Measurements from ENCODE around the gene CHD3.

The CHD3 gene

DNA sequence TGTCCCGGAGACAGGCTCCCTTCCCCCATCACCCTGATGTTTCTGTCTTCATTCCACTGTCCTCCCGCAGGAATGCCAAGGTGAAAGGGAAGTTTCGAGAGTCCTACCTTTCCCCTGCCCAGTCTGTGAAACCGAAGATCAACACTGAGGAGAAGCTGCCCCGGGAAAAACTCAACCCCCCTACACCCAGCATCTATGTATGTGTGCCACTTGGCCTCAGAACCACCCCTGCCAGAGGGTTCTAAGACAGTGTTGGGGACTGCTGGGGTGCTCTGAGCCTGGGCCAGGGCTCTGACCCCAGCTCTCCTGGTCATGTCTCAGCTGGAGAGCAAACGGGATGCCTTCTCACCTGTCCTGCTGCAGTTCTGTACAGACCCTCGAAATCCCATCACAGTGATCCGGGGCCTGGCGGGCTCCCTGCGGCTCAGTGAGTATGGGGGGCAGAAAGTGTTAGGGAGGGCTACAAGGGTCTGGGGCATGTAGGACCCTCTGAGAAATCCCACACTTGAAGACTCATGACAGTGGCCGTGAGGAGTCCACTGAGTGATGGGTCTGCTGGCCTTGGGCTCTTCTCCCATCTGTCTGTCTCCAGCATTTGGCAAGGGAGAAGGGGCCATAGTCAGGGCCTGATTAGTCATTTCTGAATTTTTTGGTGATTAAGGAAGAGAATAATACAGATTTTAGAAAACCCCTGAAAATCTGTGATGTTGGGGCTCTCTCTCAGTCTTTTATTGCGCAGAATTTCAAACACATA lies 38.7 kb upstream of the CHD3 start:
- in situ Hi-C loops (cut with MboI; ENCODE audit: low pct_unique_long_range_greater_than_20kb, low sequenced_read_pairs, unreplicated experiment): no loop called here
- no peak for TF ChIP-seq CTCF (IDR thresholded peaks at IDR 0.05; ENCODE audit: extremely low read depth, insufficient read depth, missing control alignments)

DNA sequence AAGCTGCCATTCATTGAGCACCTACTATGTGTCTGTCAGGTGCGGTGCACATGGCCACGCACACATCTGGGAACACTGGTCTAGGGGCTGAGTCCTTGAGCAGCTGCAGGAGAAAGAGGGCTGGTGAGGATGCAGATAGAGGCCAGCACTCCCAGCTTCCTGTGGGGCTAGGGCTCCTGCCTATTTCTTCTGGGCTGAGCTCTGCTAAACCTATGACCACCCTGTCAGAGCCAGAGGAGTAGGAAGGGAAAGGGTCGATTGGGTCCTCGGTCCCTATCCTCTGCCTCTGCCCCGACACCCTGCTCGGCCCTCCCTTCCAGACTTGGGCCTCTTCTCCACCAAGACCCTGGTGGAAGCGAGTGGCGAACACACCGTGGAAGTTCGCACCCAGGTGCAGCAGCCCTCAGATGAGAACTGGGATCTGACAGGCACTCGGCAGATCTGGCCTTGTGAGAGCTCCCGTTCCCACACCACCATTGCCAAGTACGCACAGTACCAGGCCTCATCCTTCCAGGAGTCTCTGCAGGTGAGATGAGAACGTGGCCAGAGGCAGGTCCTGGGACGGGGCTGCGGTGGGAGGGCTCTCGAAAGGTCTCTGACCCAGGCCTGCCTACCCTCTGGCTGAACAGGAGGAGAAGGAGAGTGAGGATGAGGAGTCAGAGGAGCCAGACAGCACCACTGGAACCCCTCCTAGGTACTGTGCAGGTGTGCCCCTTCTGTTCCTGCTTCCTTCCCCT lies 37.7 kb upstream of the CHD3 start:
- no peak for TF ChIP-seq CTCF (IDR thresholded peaks at IDR 0.05; ENCODE audit: extremely low read depth, insufficient read depth, missing control alignments)

More for the DNA sequence above, 38.7 kb upstream of the CHD3 start:
- no peak for DNase-seq (ENCODE audit: low spot score)

DNA sequence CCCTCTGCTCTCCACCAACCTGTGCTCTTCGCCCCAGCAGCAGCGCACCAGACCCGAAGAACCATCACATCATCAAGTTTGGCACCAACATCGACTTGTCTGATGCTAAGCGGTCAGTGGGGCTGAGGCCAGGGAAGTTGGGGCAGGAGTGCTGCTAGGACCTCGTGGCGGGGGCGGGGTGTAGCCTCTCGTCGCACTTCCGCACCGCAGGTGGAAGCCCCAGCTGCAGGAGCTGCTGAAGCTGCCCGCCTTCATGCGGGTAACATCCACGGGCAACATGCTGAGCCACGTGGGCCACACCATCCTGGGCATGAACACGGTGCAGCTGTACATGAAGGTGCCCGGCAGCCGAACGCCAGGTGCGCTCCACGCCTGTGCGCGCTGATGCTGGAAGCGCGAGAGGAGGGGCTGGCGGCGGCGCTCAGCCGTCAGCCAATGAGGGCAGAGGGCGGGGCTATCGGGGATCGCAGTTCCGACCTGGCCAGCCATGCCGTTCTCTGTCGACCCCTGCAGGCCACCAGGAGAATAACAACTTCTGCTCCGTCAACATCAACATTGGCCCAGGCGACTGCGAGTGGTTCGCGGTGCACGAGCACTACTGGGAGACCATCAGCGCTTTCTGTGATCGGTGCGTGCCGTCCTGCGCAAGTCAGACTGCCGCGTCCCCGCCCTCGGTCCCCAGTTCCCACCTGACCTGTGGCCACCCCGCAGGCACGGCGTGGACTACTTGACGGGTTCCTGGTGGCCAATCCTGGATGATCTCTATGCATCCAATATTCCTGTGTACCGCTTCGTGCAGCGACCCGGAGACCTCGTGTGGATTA lies 36.9 kb upstream of the CHD3 start:
- DNase-seq (ENCODE audit: low spot score): peak; percentile 92
- in situ Hi-C loops (cut with MboI; ENCODE audit: low pct_unique_long_range_greater_than_20kb, low sequenced_read_pairs, unreplicated experiment): no loop called here
- peak; percentile 88 for TF ChIP-seq CTCF (IDR thresholded peaks at IDR 0.05; ENCODE audit: extremely low read depth, insufficient read depth, missing control alignments)

More for the DNA sequence above, 37.7 kb upstream of the CHD3 start:
- DNase-seq (ENCODE audit: low spot score): no peak
- in situ Hi-C loops (cut with MboI; ENCODE audit: low pct_unique_long_range_greater_than_20kb, low sequenced_read_pairs, unreplicated experiment): no loop called here

DNA sequence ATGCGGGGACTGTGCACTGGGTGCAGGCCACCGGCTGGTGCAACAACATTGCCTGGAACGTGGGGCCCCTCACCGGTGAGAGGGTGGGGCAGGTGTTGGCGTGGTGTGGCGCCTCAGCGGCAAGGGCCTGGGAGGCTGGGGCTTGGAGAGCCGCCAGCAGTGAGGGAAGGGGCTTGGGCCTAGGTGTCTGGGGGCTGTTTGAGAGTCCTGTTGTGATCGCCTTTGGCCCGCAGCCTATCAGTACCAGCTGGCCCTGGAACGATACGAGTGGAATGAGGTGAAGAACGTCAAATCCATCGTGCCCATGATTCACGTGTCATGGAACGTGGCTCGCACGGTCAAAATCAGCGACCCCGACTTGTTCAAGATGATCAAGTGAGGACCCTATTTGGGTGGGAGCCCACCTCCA lies 36.3 kb upstream of the CHD3 start:
- no peak for TF ChIP-seq CTCF (IDR thresholded peaks at IDR 0.05; ENCODE audit: extremely low read depth, insufficient read depth, missing control alignments)
- DNase-seq (ENCODE audit: low spot score): no peak
- in situ Hi-C loops (cut with MboI; ENCODE audit: low pct_unique_long_range_greater_than_20kb, low sequenced_read_pairs, unreplicated experiment): no loop called here

DNA sequence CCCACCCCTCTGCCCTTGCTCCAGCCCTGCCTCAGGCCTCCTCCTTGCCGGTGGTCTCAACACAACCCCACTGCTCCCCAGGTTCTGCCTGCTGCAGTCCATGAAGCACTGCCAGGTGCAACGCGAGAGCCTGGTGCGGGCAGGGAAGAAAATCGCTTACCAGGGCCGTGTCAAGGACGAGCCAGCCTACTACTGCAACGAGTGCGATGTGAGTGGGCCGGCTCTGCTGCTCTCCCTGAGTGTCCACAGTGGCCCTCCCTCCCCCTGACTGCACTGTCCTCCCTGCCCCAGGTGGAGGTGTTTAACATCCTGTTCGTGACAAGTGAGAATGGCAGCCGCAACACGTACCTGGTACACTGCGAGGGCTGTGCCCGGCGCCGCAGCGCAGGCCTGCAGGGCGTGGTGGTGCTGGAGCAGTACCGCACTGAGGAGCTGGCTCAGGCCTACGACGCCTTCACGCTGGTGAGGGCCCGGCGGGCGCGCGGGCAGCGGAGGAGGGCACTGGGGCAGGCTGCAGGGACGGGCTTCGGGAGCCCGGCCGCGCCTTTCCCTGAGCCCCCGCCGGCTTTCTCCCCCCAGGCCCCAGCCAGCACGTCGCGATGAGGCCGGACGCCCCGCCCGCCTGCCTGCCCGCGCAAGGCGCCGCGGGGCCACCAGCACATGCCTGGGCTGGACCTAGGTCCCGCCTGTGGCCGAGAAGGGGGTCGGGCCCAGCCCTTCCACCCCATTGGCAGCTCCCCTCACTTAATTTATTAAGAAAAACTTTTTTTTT lies 35.5 kb upstream of the CHD3 start:
- DNase-seq (ENCODE audit: low spot score): no peak
- in situ Hi-C loops (cut with MboI; ENCODE audit: low pct_unique_long_range_greater_than_20kb, low sequenced_read_pairs, unreplicated experiment): no loop called here
- no peak for TF ChIP-seq CTCF (IDR thresholded peaks at IDR 0.05; ENCODE audit: extremely low read depth, insufficient read depth, missing control alignments)

DNA sequence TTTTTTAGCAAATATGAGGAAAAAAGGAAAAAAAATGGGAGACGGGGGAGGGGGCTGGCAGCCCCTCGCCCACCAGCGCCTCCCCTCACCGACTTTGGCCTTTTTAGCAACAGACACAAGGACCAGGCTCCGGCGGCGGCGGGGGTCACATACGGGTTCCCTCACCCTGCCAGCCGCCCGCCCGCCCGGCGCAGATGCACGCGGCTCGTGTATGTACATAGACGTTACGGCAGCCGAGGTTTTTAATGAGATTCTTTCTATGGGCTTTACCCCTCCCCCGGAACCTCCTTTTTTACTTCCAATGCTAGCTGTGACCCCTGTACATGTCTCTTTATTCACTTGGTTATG lies 34.9 kb upstream of the CHD3 start:
- no peak for TF ChIP-seq CTCF (IDR thresholded peaks at IDR 0.05; ENCODE audit: extremely low read depth, insufficient read depth, missing control alignments)
- no peak for DNase-seq (ENCODE audit: low spot score)
- in situ Hi-C loops (cut with MboI; ENCODE audit: low pct_unique_long_range_greater_than_20kb, low sequenced_read_pairs, unreplicated experiment): no loop called here
